GM12864 (cell line): ENCODE results near the gene PGM1.

Experiments used
- DNase-seq: peaks from one replicate; pipeline ENCODE4 v3.0.0-alpha.2; 2011; ENCODE audit warnings: low read depth
- H3K4me3 ChIP-seq: 2 replicates; pipeline ENCODE4 v1.5.1; 2011; ENCODE audit warnings: mild to moderate bottlenecking, low read depth, low read length, control low read depth
- CTCF ChIP-seq: IDR thresholded peaks from 2 replicates; pipeline ENCODE4 v1.5.1; 2011; ENCODE audit warnings: low read depth, mild to moderate bottlenecking, moderate library complexity, low read length, control low read depth, inconsistent platforms; ENCODE audit errors: missing control alignments

Gene PGM1

GRCh38 chr1:63621075-63621474, 27.9 kb downstream of the PGM1 start:
- no peak overlapping the region for H3K4me3 ChIP-seq
- no peak for DNase-seq
- TF ChIP-seq CTCF: no peak

GRCh38 chr1:63621698-63622097, 28.5 kb downstream of the PGM1 start:
- DNase-seq: no peak
- no peak for TF ChIP-seq CTCF

GRCh38 chr1:63622849-63623566, 29.8 kb downstream of the PGM1 start:
- DNase-seq: no peak
- no peak for TF ChIP-seq CTCF
- no peak overlapping the region for H3K4me3 ChIP-seq

More at GRCh38 chr1:63621698-63622097, 28.5 kb downstream of the PGM1 start:
- H3K4me3 ChIP-seq: no peak overlapping the region

GRCh38 chr1:63623952-63624351, 30.7 kb downstream of the PGM1 start:
- DNase-seq: no peak
- H3K4me3 ChIP-seq: no peak overlapping the region
- no peak for TF ChIP-seq CTCF

GRCh38 chr1:63624911-63625310, 31.7 kb downstream of the PGM1 start:
- TF ChIP-seq CTCF: no peak
- H3K4me3 ChIP-seq: no peak overlapping the region
- DNase-seq: no peak

GRCh38 chr1:63626222-63626621, 33.0 kb downstream of the PGM1 start:
- no peak for DNase-seq
- TF ChIP-seq CTCF: no peak
- H3K4me3 ChIP-seq: no peak overlapping the region

DNA sequence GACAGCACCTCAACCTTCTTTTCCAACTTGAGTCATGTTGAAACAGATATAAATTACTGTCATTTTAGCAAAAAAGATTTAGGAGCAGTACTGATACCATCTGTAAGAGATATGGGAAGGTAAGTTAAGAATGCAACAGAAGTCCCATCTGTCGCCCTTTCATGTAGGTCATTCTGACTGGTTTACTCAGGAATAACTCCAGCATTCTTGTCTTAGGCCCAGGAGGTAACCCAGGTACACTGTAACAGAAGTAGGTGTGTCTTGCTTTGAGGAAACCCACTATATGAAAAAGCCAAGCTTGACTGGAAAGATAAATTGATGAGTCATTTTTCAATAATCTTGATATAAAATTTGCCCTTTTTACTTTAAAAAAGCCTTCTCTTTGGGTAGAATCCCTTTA, 35.4 kb downstream of the PGM1 start:
- no peak for TF ChIP-seq CTCF
- no peak overlapping the region for H3K4me3 ChIP-seq
- no peak for DNase-seq
